NCI-H146 (cell line): ENCODE data around the gene NUP43.
"Not testable (repeated sequence)": the region's sequence is repeated elsewhere in the genome, so short reads cannot be mapped to it uniquely, and the experiment has no call there.

ENCODE experiments used
- DNase-seq: peaks from one replicate; lab custom pipeline; 2025; lab: John Stamatoyannopoulos, UW

NUP43 gene

DNA sequence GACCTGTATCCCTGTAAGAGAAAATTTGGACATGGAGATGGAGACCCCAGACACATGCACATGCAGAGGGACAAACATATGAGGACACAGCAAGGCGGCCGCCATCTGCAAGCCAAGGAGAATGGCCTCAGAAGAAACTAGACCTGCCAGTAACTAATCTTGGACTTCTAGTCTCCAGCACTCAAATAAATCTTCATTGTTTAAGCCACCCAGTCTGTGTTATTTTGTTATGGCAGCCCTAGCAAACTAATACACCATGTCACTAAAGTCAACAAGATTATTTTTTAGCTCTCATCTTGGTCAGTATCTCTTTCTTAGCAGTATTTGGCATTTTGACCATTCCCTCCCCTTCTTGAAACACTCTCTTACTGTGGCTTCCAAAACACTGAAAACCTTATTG lies 55.1 kb downstream of the NUP43 start:
- no peak for DNase-seq

GRCh38 chr6:149686230-149686629 lies 60.1 kb downstream of the NUP43 start:
- DNase-seq: no peak

GRCh38 chr6:149683256-149683859 lies 63.0 kb downstream of the NUP43 start:
- DNase-seq: no peak

- not testable (repeated sequence) for DNase-seq
These were observed 64.5 kb downstream of the NUP43 start for GRCh38 chr6:149681845-149682244.

GRCh38 chr6:149681209-149681608 lies 65.1 kb downstream of the NUP43 start:
- no peak for DNase-seq

- no peak for DNase-seq
These were observed 65.8 kb downstream of the NUP43 start for GRCh38 chr6:149680503-149680902.
